T-helper 2 cell treated with Interferon-gamma antibody and Interleukin-4, amounts not matched to agents 5 μg/mL and 100 μg/mL, for 36 hours (primary cell): ENCODE measurements around the gene TOR1AIP1.
"Not testable (repeated sequence)": the region's sequence is repeated elsewhere in the genome, so short reads cannot be mapped to it uniquely, and the experiment has no call there.

ENCODE experiments used
- DNase-seq: peaks from one replicate; pipeline ENCODE4 v3.0.0; 2021; ENCODE audit warnings: low spot score
- H3K27ac Mint-ChIP-seq: one replicate; pipeline ENCODE4 v1.8.0; 2021; ENCODE audit warnings: mild to moderate bottlenecking, mixed read lengths
- H3K27me3 Mint-ChIP-seq: one replicate; pipeline ENCODE4 v1.8.0; 2021; ENCODE audit warnings: low read depth, mixed read lengths
- H3K36me3 Mint-ChIP-seq: one replicate; pipeline ENCODE4 v1.8.0; 2021; ENCODE audit warnings: low read depth, mixed read lengths
- H3K4me1 Mint-ChIP-seq: one replicate; pipeline ENCODE4 v1.8.0; 2021; ENCODE audit warnings: low read depth, mixed read lengths
- H3K4me3 Mint-ChIP-seq: one replicate; pipeline ENCODE4 v1.8.0; 2022; ENCODE audit warnings: mild to moderate bottlenecking, moderate library complexity, mixed read lengths
- H3K9me3 Mint-ChIP-seq: one replicate; pipeline ENCODE4 v1.8.0; 2021; ENCODE audit warnings: mixed read lengths

TOR1AIP1 gene

GRCh38 chr1:179882253-179883039 lies at the start of gene TOR1AIP1:
Gene TOR1AIP1 (plus strand): TSS chr1:179882285. CDS start chr1:179882503, 218 bp downstream.
- Mint-ChIP-seq H3K4me1 (peaks cover 46% of the 10 kb centered on the region), H3K27ac (peak within 1 kb of the TSS; percentile 99), H3K27me3 (no peaks in the 10 kb centered on the region), H3K36me3 (peaks cover 28% of the 10 kb centered on the region), H3K4me3 (peak within 1 kb of the TSS; percentile 92), H3K9me3 (no peaks in the 10 kb centered on the region)
- DNase-seq = peak; percentile 97

- DNase-seq, H3K27ac Mint-ChIP-seq, H3K4me1 Mint-ChIP-seq, H3K36me3 Mint-ChIP-seq, H3K9me3 Mint-ChIP-seq, H3K27me3 Mint-ChIP-seq, H3K4me3 Mint-ChIP-seq: not testable (repeated sequence)
These were observed 45.2 kb upstream of the TOR1AIP1 start for GRCh38 chr1:179836686-179837445.

GRCh38 chr1:179840107-179840506 lies 42.0 kb upstream of the TOR1AIP1 start:
- no peak for DNase-seq
- Mint-ChIP-seq H3K4me3 (no peak overlapping the region), H3K36me3 (peaks cover 10% of the 10 kb centered on the region), H3K4me1 (no peaks in the 10 kb centered on the region), H3K27ac (no peak overlapping the region), H3K27me3 (no peaks in the 10 kb centered on the region), H3K9me3 (no peaks in the 10 kb centered on the region)

GRCh38 chr1:179848233-179848632 lies 33.9 kb upstream of the TOR1AIP1 start:
- no peak for DNase-seq
- Mint-ChIP-seq H3K36me3 (peaks cover 35% of the 10 kb centered on the region), H3K4me1 (peaks cover 2% of the 10 kb centered on the region), H3K27ac (no peak overlapping the region), H3K4me3 (no peak overlapping the region), H3K27me3 (no peaks in the 10 kb centered on the region), H3K9me3 (no peaks in the 10 kb centered on the region)

- Mint-ChIP-seq H3K36me3 (peaks cover 26% of the 10 kb centered on the region), H3K27ac (no peak overlapping the region), H3K27me3 (no peaks in the 10 kb centered on the region), H3K9me3 (no peaks in the 10 kb centered on the region), H3K4me3 (no peak overlapping the region), H3K4me1 (peaks cover 6% of the 10 kb centered on the region)
- DNase-seq = no peak
These were observed 29.0 kb upstream of the TOR1AIP1 start for GRCh38 chr1:179853102-179853501.

- H3K4me1 Mint-ChIP-seq, H3K4me3 Mint-ChIP-seq, DNase-seq, H3K9me3 Mint-ChIP-seq, H3K27ac Mint-ChIP-seq, H3K27me3 Mint-ChIP-seq: not testable (repeated sequence)
- H3K36me3 Mint-ChIP-seq = peaks cover 17% of the 10 kb centered on the region
These were observed 26.3 kb upstream of the TOR1AIP1 start for GRCh38 chr1:179855831-179856230.

- H3K9me3 Mint-ChIP-seq = no peaks in the 10 kb centered on the region
- no peaks in the 10 kb centered on the region for H3K27me3 Mint-ChIP-seq
- H3K4me3 Mint-ChIP-seq = no peak overlapping the region
- peaks cover 16% of the 10 kb centered on the region for H3K36me3 Mint-ChIP-seq
- peaks cover 6% of the 10 kb centered on the region for H3K4me1 Mint-ChIP-seq
- no peak overlapping the region for H3K27ac Mint-ChIP-seq
- no peak for DNase-seq
These were observed 25.8 kb upstream of the TOR1AIP1 start for GRCh38 chr1:179856296-179856695.

- Mint-ChIP-seq H3K36me3 (peaks cover 20% of the 10 kb centered on the region), H3K4me3 (no peak overlapping the region), H3K9me3 (no peaks in the 10 kb centered on the region), H3K27ac (no peak overlapping the region), H3K4me1 (peaks cover 8% of the 10 kb centered on the region), H3K27me3 (no peaks in the 10 kb centered on the region)
- no peak for DNase-seq
These were observed 25.1 kb upstream of the TOR1AIP1 start for GRCh38 chr1:179857009-179857408.

GRCh38 chr1:179860652-179861051 lies 21.4 kb upstream of the TOR1AIP1 start:
- Mint-ChIP-seq H3K4me1 (peaks cover 5% of the 10 kb centered on the region), H3K27ac (no peak overlapping the region), H3K4me3 (no peak overlapping the region), H3K27me3 (no peaks in the 10 kb centered on the region), H3K9me3 (no peaks in the 10 kb centered on the region), H3K36me3 (peaks cover 35% of the 10 kb centered on the region)
- no peak for DNase-seq

GRCh38 chr1:179865377-179865776 lies 16.7 kb upstream of the TOR1AIP1 start:
- DNase-seq = no peak
- H3K36me3 Mint-ChIP-seq = peaks cover 44% of the 10 kb centered on the region
- H3K9me3 Mint-ChIP-seq = no peaks in the 10 kb centered on the region
- H3K27me3 Mint-ChIP-seq = no peaks in the 10 kb centered on the region
- no peak overlapping the region for H3K27ac Mint-ChIP-seq
- peaks cover 5% of the 10 kb centered on the region for H3K4me1 Mint-ChIP-seq
- H3K4me3 Mint-ChIP-seq = no peak overlapping the region

GRCh38 chr1:179866616-179867015 lies 15.5 kb upstream of the TOR1AIP1 start:
- no peak overlapping the region for H3K27ac Mint-ChIP-seq
- H3K4me1 Mint-ChIP-seq = peaks cover 4% of the 10 kb centered on the region
- no peak overlapping the region for H3K4me3 Mint-ChIP-seq
- no peak for DNase-seq
- no peaks in the 10 kb centered on the region for H3K9me3 Mint-ChIP-seq
- peaks cover 39% of the 10 kb centered on the region for H3K36me3 Mint-ChIP-seq
- H3K27me3 Mint-ChIP-seq = no peaks in the 10 kb centered on the region

GRCh38 chr1:179867493-179868330 lies 14.4 kb upstream of the TOR1AIP1 start:
- H3K9me3 Mint-ChIP-seq = no peaks in the 10 kb centered on the region
- no peak overlapping the region for H3K4me3 Mint-ChIP-seq
- DNase-seq = no peak
- H3K36me3 Mint-ChIP-seq = peaks cover 41% of the 10 kb centered on the region
- no peak overlapping the region for H3K27ac Mint-ChIP-seq
- H3K27me3 Mint-ChIP-seq = no peaks in the 10 kb centered on the region
- H3K4me1 Mint-ChIP-seq = peaks cover 11% of the 10 kb centered on the region

- H3K27ac Mint-ChIP-seq = no peak overlapping the region
- no peak overlapping the region for H3K4me3 Mint-ChIP-seq
- H3K27me3 Mint-ChIP-seq = no peaks in the 10 kb centered on the region
- peaks cover 28% of the 10 kb centered on the region for H3K36me3 Mint-ChIP-seq
- H3K9me3 Mint-ChIP-seq = no peaks in the 10 kb centered on the region
- DNase-seq = no peak
- peaks cover 21% of the 10 kb centered on the region for H3K4me1 Mint-ChIP-seq
These were observed 11.2 kb upstream of the TOR1AIP1 start for GRCh38 chr1:179870870-179871269.

GRCh38 chr1:179871940-179872339 lies 10.1 kb upstream of the TOR1AIP1 start:
- Mint-ChIP-seq H3K4me3 (no peak overlapping the region), H3K27ac (no peak overlapping the region), H3K9me3 (no peaks in the 10 kb centered on the region), H3K27me3 (no peaks in the 10 kb centered on the region), H3K36me3 (peaks cover 29% of the 10 kb centered on the region), H3K4me1 (peaks cover 26% of the 10 kb centered on the region)
- DNase-seq = no peak
